ENCODE results near the gene PLEKHA1.
A peak's percentile ranks its signal among the peaks of the same experiment; 100 is the strongest.

DNA sequence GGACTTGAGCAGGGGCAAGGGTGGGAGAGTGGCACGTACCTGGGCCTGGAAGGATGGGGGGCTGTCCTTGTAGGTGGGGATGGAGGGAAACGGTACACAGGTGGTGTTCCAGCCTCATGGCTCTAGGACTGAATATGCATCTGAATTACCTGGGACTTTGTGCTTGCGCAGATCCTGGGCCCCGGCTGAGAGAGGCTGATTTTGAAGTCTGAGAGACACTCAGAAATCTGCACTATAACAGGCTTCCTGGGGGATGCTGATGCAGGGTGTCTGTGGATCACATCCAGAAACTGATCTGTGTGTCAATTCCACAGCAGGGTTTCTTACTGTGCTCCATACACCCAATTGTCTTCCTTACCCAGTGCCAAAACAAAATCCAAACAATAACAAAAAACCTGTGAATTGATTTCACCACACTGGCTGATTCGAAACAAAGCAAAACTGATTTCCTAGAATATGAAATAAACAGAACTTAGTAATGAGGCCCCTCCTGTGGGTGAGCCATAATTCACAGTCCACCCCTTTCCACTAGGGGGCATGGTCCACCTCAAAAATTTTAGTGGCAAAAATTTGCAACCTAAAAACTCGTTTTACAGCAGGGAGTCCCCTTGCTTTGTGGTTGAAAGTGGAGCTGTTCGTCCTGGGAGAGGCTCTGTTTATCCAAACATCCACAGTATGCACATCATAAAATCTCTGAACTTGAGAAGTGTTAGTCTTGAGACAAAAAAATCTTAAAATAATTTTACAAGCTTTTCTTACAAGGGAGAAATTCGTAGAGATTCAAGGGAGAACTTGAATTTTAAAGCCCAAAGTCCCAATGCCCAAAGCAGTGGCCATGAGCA lies 32.0 kb upstream of the PLEKHA1 start:
- TF ChIP-seq CREB1 (CRISPR knock-in tag; IDR thresholded peaks at IDR 0.05; ENCODE audit: low read depth), result no peak
- TF ChIP-seq, protein P1, sequence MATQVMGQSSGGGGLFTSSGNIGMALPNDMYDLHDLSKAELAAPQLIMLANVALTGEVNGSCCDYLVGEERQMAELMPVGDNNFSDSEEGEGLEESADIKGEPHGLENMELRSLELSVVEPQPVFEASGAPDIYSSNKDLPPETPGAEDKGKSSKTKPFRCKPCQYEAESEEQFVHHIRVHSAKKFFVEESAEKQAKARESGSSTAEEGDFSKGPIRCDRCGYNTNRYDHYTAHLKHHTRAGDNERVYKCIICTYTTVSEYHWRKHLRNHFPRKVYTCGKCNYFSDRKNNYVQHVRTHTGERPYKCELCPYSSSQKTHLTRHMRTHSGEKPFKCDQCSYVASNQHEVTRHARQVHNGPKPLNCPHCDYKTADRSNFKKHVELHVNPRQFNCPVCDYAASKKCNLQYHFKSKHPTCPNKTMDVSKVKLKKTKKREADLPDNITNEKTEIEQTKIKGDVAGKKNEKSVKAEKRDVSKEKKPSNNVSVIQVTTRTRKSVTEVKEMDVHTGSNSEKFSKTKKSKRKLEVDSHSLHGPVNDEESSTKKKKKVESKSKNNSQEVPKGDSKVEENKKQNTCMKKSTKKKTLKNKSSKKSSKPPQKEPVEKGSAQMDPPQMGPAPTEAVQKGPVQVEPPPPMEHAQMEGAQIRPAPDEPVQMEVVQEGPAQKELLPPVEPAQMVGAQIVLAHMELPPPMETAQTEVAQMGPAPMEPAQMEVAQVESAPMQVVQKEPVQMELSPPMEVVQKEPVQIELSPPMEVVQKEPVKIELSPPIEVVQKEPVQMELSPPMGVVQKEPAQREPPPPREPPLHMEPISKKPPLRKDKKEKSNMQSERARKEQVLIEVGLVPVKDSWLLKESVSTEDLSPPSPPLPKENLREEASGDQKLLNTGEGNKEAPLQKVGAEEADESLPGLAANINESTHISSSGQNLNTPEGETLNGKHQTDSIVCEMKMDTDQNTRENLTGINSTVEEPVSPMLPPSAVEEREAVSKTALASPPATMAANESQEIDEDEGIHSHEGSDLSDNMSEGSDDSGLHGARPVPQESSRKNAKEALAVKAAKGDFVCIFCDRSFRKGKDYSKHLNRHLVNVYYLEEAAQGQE (IDR thresholded peaks at IDR 0.05; ENCODE audit: unreplicated experiment), result no peak
- no peak for TF ChIP-seq EZH2 (IDR thresholded peaks at IDR 0.05; ENCODE audit: low read depth, unreplicated experiment)
- TF ChIP-seq, protein P2, sequence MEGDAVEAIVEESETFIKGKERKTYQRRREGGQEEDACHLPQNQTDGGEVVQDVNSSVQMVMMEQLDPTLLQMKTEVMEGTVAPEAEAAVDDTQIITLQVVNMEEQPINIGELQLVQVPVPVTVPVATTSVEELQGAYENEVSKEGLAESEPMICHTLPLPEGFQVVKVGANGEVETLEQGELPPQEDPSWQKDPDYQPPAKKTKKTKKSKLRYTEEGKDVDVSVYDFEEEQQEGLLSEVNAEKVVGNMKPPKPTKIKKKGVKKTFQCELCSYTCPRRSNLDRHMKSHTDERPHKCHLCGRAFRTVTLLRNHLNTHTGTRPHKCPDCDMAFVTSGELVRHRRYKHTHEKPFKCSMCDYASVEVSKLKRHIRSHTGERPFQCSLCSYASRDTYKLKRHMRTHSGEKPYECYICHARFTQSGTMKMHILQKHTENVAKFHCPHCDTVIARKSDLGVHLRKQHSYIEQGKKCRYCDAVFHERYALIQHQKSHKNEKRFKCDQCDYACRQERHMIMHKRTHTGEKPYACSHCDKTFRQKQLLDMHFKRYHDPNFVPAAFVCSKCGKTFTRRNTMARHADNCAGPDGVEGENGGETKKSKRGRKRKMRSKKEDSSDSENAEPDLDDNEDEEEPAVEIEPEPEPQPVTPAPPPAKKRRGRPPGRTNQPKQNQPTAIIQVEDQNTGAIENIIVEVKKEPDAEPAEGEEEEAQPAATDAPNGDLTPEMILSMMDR (conservative IDR thresholded peaks at IDR 0.05; ENCODE audit: low read depth in 2 of 2), result peak; percentile 68 to 78
- no peak for TF ChIP-seq JUNB (IDR thresholded peaks at IDR 0.05; ENCODE audit: unreplicated experiment)
- TF ChIP-seq POLR2AphosphoS5 (IDR thresholded peaks at IDR 0.05; ENCODE audit: low read depth), result no peak
- TF ChIP-seq EZH2phosphoT487 (IDR thresholded peaks at IDR 0.05; ENCODE audit: unreplicated experiment), result no peak
- no peak for TF ChIP-seq NANOG (IDR thresholded peaks at IDR 0.05; ENCODE audit: borderline replicate concordance)
- no peak for TF ChIP-seq STAT1 (IDR thresholded peaks at IDR 0.05; ENCODE audit: unreplicated experiment)
- TF ChIP-seq, protein P3, sequence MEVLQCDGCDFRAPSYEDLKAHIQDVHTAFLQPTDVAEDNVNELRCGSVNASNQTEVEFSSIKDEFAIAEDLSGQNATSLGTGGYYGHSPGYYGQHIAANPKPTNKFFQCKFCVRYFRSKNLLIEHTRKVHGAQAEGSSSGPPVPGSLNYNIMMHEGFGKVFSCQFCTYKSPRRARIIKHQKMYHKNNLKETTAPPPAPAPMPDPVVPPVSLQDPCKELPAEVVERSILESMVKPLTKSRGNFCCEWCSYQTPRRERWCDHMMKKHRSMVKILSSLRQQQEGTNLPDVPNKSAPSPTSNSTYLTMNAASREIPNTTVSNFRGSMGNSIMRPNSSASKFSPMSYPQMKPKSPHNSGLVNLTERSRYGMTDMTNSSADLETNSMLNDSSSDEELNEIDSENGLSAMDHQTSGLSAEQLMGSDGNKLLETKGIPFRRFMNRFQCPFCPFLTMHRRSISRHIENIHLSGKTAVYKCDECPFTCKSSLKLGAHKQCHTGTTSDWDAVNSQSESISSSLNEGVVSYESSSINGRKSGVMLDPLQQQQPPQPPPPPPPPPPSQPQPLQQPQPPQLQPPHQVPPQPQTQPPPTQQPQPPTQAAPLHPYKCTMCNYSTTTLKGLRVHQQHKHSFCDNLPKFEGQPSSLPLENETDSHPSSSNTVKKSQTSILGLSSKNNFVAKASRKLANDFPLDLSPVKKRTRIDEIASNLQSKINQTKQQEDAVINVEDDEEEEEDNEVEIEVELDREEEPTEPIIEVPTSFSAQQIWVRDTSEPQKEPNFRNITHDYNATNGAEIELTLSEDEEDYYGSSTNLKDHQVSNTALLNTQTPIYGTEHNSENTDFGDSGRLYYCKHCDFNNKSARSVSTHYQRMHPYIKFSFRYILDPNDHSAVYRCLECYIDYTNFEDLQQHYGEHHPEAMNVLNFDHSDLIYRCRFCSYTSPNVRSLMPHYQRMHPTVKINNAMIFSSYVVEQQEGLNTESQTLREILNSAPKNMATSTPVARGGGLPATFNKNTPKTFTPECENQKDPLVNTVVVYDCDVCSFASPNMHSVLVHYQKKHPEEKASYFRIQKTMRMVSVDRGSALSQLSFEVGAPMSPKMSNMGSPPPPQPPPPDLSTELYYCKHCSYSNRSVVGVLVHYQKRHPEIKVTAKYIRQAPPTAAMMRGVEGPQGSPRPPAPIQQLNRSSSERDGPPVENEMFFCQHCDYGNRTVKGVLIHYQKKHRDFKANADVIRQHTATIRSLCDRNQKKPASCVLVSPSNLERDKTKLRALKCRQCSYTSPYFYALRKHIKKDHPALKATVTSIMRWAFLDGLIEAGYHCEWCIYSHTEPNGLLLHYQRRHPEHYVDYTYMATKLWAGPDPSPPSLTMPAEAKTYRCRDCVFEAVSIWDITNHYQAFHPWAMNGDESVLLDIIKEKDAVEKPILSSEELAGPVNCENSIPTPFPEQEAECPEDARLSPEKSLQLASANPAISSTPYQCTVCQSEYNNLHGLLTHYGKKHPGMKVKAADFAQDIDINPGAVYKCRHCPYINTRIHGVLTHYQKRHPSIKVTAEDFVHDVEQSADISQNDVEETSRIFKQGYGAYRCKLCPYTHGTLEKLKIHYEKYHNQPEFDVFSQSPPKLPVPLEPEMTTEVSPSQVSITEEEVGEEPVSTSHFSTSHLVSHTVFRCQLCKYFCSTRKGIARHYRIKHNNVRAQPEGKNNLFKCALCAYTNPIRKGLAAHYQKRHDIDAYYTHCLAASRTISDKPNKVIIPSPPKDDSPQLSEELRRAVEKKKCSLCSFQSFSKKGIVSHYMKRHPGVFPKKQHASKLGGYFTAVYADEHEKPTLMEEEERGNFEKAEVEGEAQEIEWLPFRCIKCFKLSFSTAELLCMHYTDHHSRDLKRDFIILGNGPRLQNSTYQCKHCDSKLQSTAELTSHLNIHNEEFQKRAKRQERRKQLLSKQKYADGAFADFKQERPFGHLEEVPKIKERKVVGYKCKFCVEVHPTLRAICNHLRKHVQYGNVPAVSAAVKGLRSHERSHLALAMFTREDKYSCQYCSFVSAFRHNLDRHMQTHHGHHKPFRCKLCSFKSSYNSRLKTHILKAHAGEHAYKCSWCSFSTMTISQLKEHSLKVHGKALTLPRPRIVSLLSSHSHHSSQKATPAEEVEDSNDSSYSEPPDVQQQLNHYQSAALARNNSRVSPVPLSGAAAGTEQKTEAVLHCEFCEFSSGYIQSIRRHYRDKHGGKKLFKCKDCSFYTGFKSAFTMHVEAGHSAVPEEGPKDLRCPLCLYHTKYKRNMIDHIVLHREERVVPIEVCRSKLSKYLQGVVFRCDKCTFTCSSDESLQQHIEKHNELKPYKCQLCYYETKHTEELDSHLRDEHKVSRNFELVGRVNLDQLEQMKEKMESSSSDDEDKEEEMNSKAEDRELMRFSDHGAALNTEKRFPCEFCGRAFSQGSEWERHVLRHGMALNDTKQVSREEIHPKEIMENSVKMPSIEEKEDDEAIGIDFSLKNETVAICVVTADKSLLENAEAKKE (CRISPR knock-in tag; IDR thresholded peaks at IDR 0.05), result no peak
